C4-2B (cell line): ENCODE measurements around the gene PNMA1.

Source experiments
- ZFX ChIP-seq: fragments of 450-650 bp; IDR thresholded peaks from 2 replicates; pipeline ENCODE4 v1.6.1; 2017
- TF ChIP-seq, protein P1 (sequence below): fragments of 450-650 bp; conservative IDR thresholded peaks from 2 replicates; pipeline ENCODE4 v1.5.1; 2017; ENCODE audit warnings: mild to moderate bottlenecking

GRCh38 chr14:73712540-73713180 is 1.5 kb downstream of the PNMA1 start:
- TF ChIP-seq, protein P1, sequence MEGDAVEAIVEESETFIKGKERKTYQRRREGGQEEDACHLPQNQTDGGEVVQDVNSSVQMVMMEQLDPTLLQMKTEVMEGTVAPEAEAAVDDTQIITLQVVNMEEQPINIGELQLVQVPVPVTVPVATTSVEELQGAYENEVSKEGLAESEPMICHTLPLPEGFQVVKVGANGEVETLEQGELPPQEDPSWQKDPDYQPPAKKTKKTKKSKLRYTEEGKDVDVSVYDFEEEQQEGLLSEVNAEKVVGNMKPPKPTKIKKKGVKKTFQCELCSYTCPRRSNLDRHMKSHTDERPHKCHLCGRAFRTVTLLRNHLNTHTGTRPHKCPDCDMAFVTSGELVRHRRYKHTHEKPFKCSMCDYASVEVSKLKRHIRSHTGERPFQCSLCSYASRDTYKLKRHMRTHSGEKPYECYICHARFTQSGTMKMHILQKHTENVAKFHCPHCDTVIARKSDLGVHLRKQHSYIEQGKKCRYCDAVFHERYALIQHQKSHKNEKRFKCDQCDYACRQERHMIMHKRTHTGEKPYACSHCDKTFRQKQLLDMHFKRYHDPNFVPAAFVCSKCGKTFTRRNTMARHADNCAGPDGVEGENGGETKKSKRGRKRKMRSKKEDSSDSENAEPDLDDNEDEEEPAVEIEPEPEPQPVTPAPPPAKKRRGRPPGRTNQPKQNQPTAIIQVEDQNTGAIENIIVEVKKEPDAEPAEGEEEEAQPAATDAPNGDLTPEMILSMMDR: no peak
- TF ChIP-seq ZFX: 0 out of 2 replicates have a peak, but pooled peaks have one; percentile 28
